ENCODE data around the gene PRRG4.

DNA sequence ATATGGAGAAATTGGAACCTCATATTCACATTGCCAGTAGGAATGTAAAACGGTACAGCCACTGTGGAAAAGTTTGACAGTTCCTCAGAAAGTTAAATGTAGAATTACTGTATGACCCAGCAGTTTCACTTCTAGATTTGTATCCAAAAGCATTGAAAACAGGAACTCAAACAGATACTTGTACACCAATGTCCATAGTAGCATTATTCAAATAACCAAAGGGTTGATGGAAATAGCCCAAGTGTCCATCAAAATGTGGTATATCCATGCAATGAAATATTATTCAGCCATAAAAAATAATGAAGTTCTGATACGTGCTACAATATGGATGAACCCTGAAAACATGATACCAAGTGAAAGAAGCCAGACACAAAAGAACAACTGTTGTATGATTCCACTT lies 17.8 kb downstream of the PRRG4 start:
- no peak for TF ChIP-seq CTCF (IDR thresholded peaks at IDR 0.05; ENCODE audit: insufficient read depth, low read length)
- TF ChIP-seq POLR2AphosphoS5 (IDR thresholded peaks at IDR 0.05; ENCODE audit: low read depth): no peak

Data from HL-60 (cell line).